Type B pancreatic cell (in vitro differentiated cells): Measurements from ENCODE around the gene INSC. TPM values are rescaled to one million over a fixed set of nuclear protein-coding genes. Genes with fewer than 3 reads are reported as not detected.

Source experiments
- DNase-seq: peaks from one replicate; pipeline ENCODE4 v3.0.0; 2021; ENCODE audit warnings: mixed read lengths; ENCODE audit not compliant: unreplicated experiment; ENCODE audit errors: extremely low spot score
- H3K27ac Mint-ChIP-seq: 2 replicates; pipeline ENCODE4 v1.8.0; 2021; ENCODE audit warnings: mild to moderate bottlenecking, mixed read lengths
- H3K27me3 Mint-ChIP-seq: 2 replicates; pipeline ENCODE4 v1.8.0; 2021; ENCODE audit warnings: mixed read lengths
- H3K36me3 Mint-ChIP-seq: 2 replicates; pipeline ENCODE4 v1.8.0; 2021; ENCODE audit warnings: mixed read lengths
- H3K4me1 Mint-ChIP-seq: one replicate; pipeline ENCODE4 v1.8.0; 2021; ENCODE audit warnings: mixed read lengths; ENCODE audit not compliant: unreplicated experiment
- H3K4me3 Mint-ChIP-seq: 2 replicates; pipeline ENCODE4 v1.8.0; 2021; ENCODE audit warnings: mild to moderate bottlenecking, mixed read lengths
- H3K9me3 Mint-ChIP-seq: 2 replicates; pipeline ENCODE4 v1.8.0; 2021; ENCODE audit warnings: mixed read lengths
- total RNA-seq: library from RNA; stranded (reverse); gene quantifications from 2 replicates; pipeline ENCODE4 v1.2.1, GENCODE V29; 2021; ENCODE audit warnings: low replicate concordance
- TF ChIP-seq, protein P1 (sequence below): fragments of 200-600 bp; sonication (generic); conservative IDR thresholded peaks from 2 replicates; pipeline ENCODE4 v1.5.0; 2021; ENCODE audit warnings: antibody characterized with exemption, mild to moderate bottlenecking

The INSC gene
- total RNA-seq, 1 donor from 2014 or later, result 1.2 TPM

DNA sequence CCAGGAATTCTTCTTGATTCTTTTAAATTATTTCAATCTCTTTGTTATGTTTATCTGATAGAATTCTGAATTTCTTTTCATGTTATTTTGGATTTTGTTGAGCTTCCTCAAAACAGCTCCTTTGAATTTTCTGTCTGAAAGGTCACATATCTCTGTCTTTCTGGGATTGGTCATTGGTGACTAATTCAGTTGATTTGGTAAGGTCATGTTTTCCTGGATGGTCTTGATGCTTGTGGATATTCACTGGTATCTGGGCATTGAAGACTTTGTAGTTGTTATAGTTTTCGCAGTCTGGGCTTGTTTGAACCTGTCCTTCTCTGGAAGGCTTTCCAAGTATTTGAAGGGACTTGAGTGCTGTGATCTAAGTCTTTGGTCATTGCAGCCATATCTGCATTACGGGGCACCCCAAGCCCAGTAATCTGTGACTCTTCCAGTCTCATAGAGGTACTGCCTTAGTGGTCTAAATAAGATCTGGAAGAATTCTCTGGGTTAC is 18.9 kb upstream of the INSC start:
- Mint-ChIP-seq H3K4me1 (no peaks in the 10 kb centered on the region), H3K27ac (no peak overlapping the region), H3K9me3 (no peaks in the 10 kb centered on the region), H3K36me3 (no peaks in the 10 kb centered on the region), H3K27me3 (peaks cover 43% of the 10 kb centered on the region), H3K4me3 (no peak overlapping the region)
- TF ChIP-seq, protein P1, sequence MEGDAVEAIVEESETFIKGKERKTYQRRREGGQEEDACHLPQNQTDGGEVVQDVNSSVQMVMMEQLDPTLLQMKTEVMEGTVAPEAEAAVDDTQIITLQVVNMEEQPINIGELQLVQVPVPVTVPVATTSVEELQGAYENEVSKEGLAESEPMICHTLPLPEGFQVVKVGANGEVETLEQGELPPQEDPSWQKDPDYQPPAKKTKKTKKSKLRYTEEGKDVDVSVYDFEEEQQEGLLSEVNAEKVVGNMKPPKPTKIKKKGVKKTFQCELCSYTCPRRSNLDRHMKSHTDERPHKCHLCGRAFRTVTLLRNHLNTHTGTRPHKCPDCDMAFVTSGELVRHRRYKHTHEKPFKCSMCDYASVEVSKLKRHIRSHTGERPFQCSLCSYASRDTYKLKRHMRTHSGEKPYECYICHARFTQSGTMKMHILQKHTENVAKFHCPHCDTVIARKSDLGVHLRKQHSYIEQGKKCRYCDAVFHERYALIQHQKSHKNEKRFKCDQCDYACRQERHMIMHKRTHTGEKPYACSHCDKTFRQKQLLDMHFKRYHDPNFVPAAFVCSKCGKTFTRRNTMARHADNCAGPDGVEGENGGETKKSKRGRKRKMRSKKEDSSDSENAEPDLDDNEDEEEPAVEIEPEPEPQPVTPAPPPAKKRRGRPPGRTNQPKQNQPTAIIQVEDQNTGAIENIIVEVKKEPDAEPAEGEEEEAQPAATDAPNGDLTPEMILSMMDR, result no peak
- DNase-seq, result no peak

DNA sequence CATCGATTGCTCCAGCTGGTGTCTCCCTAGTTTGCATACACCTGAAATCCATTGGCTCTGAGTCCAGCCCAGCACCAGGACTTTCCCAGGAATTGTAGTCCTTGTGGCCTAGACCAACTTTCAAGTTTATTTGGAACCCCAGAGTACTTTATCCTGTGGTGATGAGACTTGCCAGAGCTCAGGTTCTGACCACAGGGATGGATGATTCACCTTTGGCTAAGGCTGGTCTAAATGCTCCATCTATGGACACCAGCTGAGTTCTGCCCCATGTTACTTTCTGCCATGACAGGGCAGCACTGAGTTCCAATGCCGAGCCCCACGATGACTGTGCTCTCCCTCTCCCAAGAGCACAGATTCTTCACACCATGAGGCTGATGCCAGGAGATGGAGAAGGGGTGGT is 17.3 kb upstream of the INSC start:
- Mint-ChIP-seq H3K36me3 (no peaks in the 10 kb centered on the region), H3K4me3 (no peak overlapping the region), H3K27me3 (peaks cover 46% of the 10 kb centered on the region), H3K27ac (no peak overlapping the region), H3K4me1 (no peaks in the 10 kb centered on the region), H3K9me3 (no peaks in the 10 kb centered on the region)
- TF ChIP-seq, protein P1, result no peak
- DNase-seq, result no peak

DNA sequence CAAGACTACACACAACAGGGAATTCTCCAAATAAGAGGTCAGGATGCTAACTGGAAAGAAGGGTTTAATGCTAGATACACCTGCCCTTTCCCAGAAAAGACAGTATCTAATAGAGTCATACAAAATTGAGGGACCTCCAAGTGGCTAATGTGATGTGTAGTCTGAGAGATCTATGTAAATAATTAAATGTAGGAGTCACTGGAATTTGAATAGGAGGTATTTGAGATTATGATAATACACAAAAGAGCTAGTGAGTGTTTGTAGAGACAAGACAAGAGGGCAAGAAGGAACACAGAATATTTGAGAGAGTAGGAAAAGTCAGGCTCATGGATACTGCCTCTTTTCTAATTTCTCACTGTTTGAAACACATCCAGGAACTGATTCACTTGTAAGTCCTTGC is 15.5 kb upstream of the INSC start:
- Mint-ChIP-seq H3K4me1 (no peaks in the 10 kb centered on the region), H3K27ac (no peak overlapping the region), H3K27me3 (peaks cover 51% of the 10 kb centered on the region), H3K9me3 (peaks cover 6% of the 10 kb centered on the region), H3K4me3 (no peak overlapping the region), H3K36me3 (no peaks in the 10 kb centered on the region)
- TF ChIP-seq, protein P1, result no peak
- DNase-seq, result no peak

DNA sequence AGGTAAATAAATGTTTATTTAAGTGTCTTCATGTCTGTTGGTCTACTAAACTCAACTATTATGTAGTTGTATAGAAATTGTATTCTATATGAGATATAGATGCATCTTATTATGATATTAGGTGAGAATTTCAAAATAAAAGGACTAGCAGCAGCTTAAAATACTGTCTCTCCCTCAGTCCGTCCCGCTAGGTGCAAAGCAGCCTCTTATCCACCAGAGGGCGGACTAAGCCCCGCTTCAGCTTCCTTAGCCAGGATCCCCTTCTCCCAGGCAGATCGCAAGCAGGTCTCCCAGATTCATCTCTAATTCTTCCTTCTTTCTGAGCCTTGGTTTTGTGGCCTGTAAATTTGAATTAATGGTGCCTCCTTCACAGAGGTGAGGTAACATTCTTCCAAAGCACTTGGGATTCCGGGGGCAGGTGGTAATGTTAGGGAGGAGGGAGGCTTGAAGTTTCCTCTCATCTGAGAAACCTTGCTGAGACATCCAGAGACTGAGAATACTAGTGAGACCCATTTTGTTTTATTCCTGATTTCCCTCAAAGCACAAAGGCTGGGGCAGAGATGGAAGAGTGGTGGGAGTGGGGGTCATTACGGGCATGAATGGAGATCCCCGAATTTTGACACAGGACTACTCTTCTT is 13.5 kb upstream of the INSC start:
- Mint-ChIP-seq H3K27me3 (peaks cover 48% of the 10 kb centered on the region), H3K36me3 (no peaks in the 10 kb centered on the region)
- DNase-seq, result no peak

DNA sequence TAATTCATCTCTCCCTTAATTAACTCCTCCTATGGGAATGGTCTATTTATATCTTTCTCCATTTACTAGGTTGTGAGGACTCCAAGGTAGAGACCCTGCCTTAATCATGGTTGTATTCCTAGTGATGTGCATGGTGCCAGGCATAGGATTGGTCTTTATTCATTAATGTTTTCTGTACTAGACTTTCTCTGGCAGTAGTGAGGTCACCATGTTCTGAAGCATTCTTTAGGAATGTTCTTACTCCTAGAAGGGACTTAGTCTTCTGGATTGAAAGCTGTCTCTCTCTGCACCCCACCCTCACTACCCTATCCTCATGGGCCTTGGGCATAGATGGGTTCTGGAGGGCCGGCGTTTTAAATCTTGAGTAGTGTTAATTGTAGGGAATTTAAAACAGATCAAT is 10.6 kb upstream of the INSC start:
- no peak for DNase-seq
- Mint-ChIP-seq H3K4me3 (no peak overlapping the region), H3K27ac (no peak overlapping the region), H3K9me3 (peaks cover 6% of the 10 kb centered on the region), H3K4me1 (no peaks in the 10 kb centered on the region), H3K27me3 (peaks cover 39% of the 10 kb centered on the region), H3K36me3 (no peaks in the 10 kb centered on the region)
- TF ChIP-seq, protein P1, result no peak

More for the DNA sequence above, 13.5 kb upstream of the INSC start:
- Mint-ChIP-seq H3K4me1 (no peaks in the 10 kb centered on the region), H3K9me3 (peaks cover 6% of the 10 kb centered on the region), H3K27ac (no peak overlapping the region), H3K4me3 (no peak overlapping the region)
- TF ChIP-seq, protein P1, result peak; percentile 98
